H1 (cell line): Measurements from ENCODE around the gene LRPAP1. TPM values are rescaled to one million over a fixed set of nuclear protein-coding genes. Genes with fewer than 3 reads are reported as not detected.
"Not testable (repeated sequence)": the region's sequence is repeated elsewhere in the genome, so short reads cannot be mapped to it uniquely, and the experiment has no call there.

ENCODE experiments used
- CTCF ChIA-PET: fragments of 300-600 bp; sonication (Branson Sonifier 250); formaldehyde crosslinking; loops from one replicate; lab custom pipeline; 2021; ENCODE audit not compliant: partially characterized antibody; lab: Charles Lee
- POLR2A ChIA-PET: fragments of 300-600 bp; sonication (Branson Sonifier 250); formaldehyde crosslinking; loops from one replicate; lab custom pipeline; 2021; ENCODE audit warnings: inconsistent platforms; ENCODE audit not compliant: partially characterized antibody; lab: Charles Lee
- DNase-seq, 2 experiments: peaks; one replicate each; pipeline versions ENCODE4 v3.0.0 to v3.0.0-alpha.2; 2010 to 2022; ENCODE audit warnings: low spot score in 2 of 2, low read depth in 1 of 2, mixed read lengths in 1 of 2
- FAIRE-seq: peaks from 2 replicates; lab custom pipeline; 2011; peaks lifted over from hg19 to GRCh38; lab: Jason Lieb, UNC
- H2AFZ ChIP-seq: 2 replicates; pipeline ENCODE4 v1.8.1; 2012; ENCODE audit warnings: low read length, inconsistent platforms
- H2AK5ac ChIP-seq: 2 replicates; pipeline ENCODE4 v1.6.1; 2013; ENCODE audit warnings: low read depth, low read length
- H2BK120ac ChIP-seq: replicated peaks from 2 replicates; pipeline ENCODE3; 2013; ENCODE audit warnings: low read depth, low read length, inconsistent platforms
- H2BK12ac ChIP-seq: 2 replicates; pipeline ENCODE4 v1.6.1; 2013; ENCODE audit warnings: low read depth, low read length
- H2BK15ac ChIP-seq: 2 replicates; pipeline ENCODE4 v1.6.1; 2013; ENCODE audit warnings: low read length
- H2BK20ac ChIP-seq: 2 replicates; pipeline ENCODE4 v1.6.1; 2013; ENCODE audit warnings: low read length
- H2BK5ac ChIP-seq: 2 replicates; pipeline ENCODE4 v1.6.1; 2013; ENCODE audit warnings: low read depth, low read length
- H3K14ac ChIP-seq: 2 replicates; pipeline ENCODE4 v1.6.1; 2013; ENCODE audit warnings: inconsistent platforms; ENCODE audit not compliant: insufficient read length
- H3K18ac ChIP-seq: 2 replicates; pipeline ENCODE4 v1.6.1; 2013; ENCODE audit warnings: low read length; ENCODE audit errors: extremely low read depth
- H3K23ac ChIP-seq: 2 replicates; pipeline ENCODE4 v1.6.1; 2013; ENCODE audit warnings: inconsistent platforms; ENCODE audit not compliant: insufficient read length
- H3K23me2 ChIP-seq: 2 replicates; pipeline ENCODE4 v1.6.1; 2013; ENCODE audit warnings: low read depth, low read length
- H3K27ac ChIP-seq: 2 replicates; pipeline ENCODE4 v1.6.1; 2011; ENCODE audit warnings: low read depth, low read length, inconsistent platforms
- H3K27me3 ChIP-seq, 4 experiments: replicated peaks in 1 of 4; 1 replicate in 1 of 4; 2 replicates in 3 of 4; pipeline versions ENCODE4 v1.6.1 to v1.8.1; 2011 to 2013; ENCODE audit warnings: low read length in 3 of 4, mild to moderate bottlenecking in 3 of 4, inconsistent platforms in 2 of 4, mixed read lengths in 2 of 4, moderate library complexity in 1 of 4; ENCODE audit not compliant: control insufficient read depth in 3 of 4, insufficient read depth in 3 of 4; ENCODE audit errors: extremely low read depth in 1 of 4
- H3K36me3 ChIP-seq, 4 experiments: 2 replicates each; pipeline versions ENCODE4 v1.6.1 to v1.8.1; 2011 to 2013; ENCODE audit warnings: mild to moderate bottlenecking in 4 of 4, low read length in 3 of 4, moderate library complexity in 2 of 4, control low read depth in 1 of 4, inconsistent platforms in 1 of 4; ENCODE audit not compliant: insufficient read depth in 4 of 4, control insufficient read depth in 2 of 4
- H3K4ac ChIP-seq: replicated peaks from 2 replicates; pipeline ENCODE3; 2013; ENCODE audit warnings: low read length, low read depth, mixed read lengths, inconsistent platforms; ENCODE audit not compliant: insufficient read length
- H3K4me1 ChIP-seq, 4 experiments: replicated peaks in 1 of 4; 1 replicate in 1 of 4; 2 replicates in 3 of 4; pipeline versions ENCODE4 v1.6.1 to v1.8.1; 2011 to 2013; ENCODE audit warnings: low read length in 3 of 4, inconsistent platforms in 2 of 4, mixed read lengths in 1 of 4; ENCODE audit not compliant: insufficient read depth in 4 of 4, control insufficient read depth in 3 of 4
- H3K4me2 ChIP-seq, 2 experiments: 2 replicates each; pipeline versions ENCODE4 v1.6.1 to v1.8.1; 2011 to 2013; ENCODE audit warnings: low read depth in 2 of 2, low read length in 2 of 2, control low read depth in 1 of 2, inconsistent platforms in 1 of 2, mild to moderate bottlenecking in 1 of 2; ENCODE audit not compliant: insufficient read depth in 1 of 2
- H3K4me3 ChIP-seq, 4 experiments: fragments of 200-600, 300-600 bp in 1 of 4; sonication (generic), shearing (Covaris generic), sonication (Bioruptor Twin) in 1 of 4; 2 replicates each; pipeline versions ENCODE4 v1.5.1 to v1.8.1; 2011 to 2016; ENCODE audit warnings: low read length in 4 of 4, low read depth in 3 of 4, control low read depth in 2 of 4, inconsistent platforms in 2 of 4, mild to moderate bottlenecking in 2 of 4, mixed read lengths in 1 of 4, moderate library complexity in 1 of 4; ENCODE audit not compliant: insufficient read depth in 2 of 4; ENCODE audit errors: extremely low read depth in 1 of 4
- H3K56ac ChIP-seq: replicated peaks from 2 replicates; pipeline ENCODE3; 2013; ENCODE audit warnings: low read depth, mild to moderate bottlenecking, mixed read lengths, low read length, inconsistent platforms; ENCODE audit not compliant: insufficient read length
- H3K79me1 ChIP-seq: 2 replicates; pipeline ENCODE4 v1.6.1; 2013; ENCODE audit warnings: low read depth, low read length, control low read depth
- H3K79me2 ChIP-seq, 2 experiments: 2 replicates each; pipeline versions ENCODE4 v1.6.1 to v1.8.1; 2012 to 2013; ENCODE audit warnings: low read length in 2 of 2, mild to moderate bottlenecking in 2 of 2, inconsistent platforms in 1 of 2; ENCODE audit not compliant: insufficient read depth in 2 of 2, control insufficient read depth in 1 of 2
- H3K9ac ChIP-seq, 4 experiments: replicated peaks in 1 of 4; 1 replicate in 1 of 4; 2 replicates in 3 of 4; pipeline versions ENCODE4 v1.6.1 to v1.8.1; 2011 to 2013; ENCODE audit warnings: low read depth in 3 of 4, low read length in 3 of 4, control low read depth in 2 of 4, mild to moderate bottlenecking in 2 of 4, moderate library complexity in 2 of 4, inconsistent platforms in 1 of 4; ENCODE audit errors: extremely low read depth in 1 of 4
- H3K9me3 ChIP-seq, 2 experiments: 2 replicates each; pipeline versions ENCODE4 v1.6.1 to v1.8.1; 2012 to 2013; ENCODE audit warnings: mild to moderate bottlenecking in 2 of 2, moderate library complexity in 2 of 2, control low read depth in 1 of 2, inconsistent platforms in 1 of 2, low read depth in 1 of 2, low read length in 1 of 2, mixed read lengths in 1 of 2; ENCODE audit not compliant: insufficient read depth in 2 of 2
- H4K20me1 ChIP-seq, 2 experiments: replicated peaks in 1 of 2; 2 replicates each; pipeline versions ENCODE3 to v1.8.1; 2011 to 2013; ENCODE audit warnings: inconsistent platforms in 2 of 2, low read length in 2 of 2, mild to moderate bottlenecking in 1 of 2; ENCODE audit not compliant: insufficient read depth in 2 of 2, control insufficient read depth in 1 of 2
- H4K5ac ChIP-seq: 2 replicates; pipeline ENCODE4 v1.6.1; 2013; ENCODE audit warnings: low read length, low read depth, mixed read lengths, inconsistent platforms; ENCODE audit not compliant: insufficient read length
- H4K8ac ChIP-seq: 2 replicates; pipeline ENCODE4 v1.8.0; 2013; ENCODE audit warnings: mild to moderate bottlenecking, moderate library complexity, low read length, inconsistent platforms; ENCODE audit not compliant: insufficient read depth; ENCODE audit errors: extremely low read depth
- H4K91ac ChIP-seq: replicated peaks from 2 replicates; pipeline ENCODE3; 2013; ENCODE audit warnings: low read length, mixed read lengths, inconsistent platforms; ENCODE audit not compliant: insufficient read length
- WGBS, 2 experiments: shearing (Covaris generic) in 1 of 2; methylation state at CpG; one replicate each; pipeline versions ENCODE4 v1.1.6 to v1.1.7; 2013 to 2015; ENCODE audit warnings: low lambda C conversion rate in 2 of 2, mixed read lengths in 2 of 2, inconsistent platforms in 1 of 2, low coverage in 1 of 2, missing lambda C conversion rate in 1 of 2; ENCODE audit not compliant: insufficient replicate concordance in 2 of 2, insufficient coverage in 1 of 2, insufficient read length in 1 of 2; ENCODE audit errors: extremely low coverage in 1 of 2, missing lambda C conversion rate in 1 of 2; 5-methylcytosine and 5-hydroxymethylcytosine counted together
- polyA plus RNA-seq, 7 experiments: library from polyadenylated mRNA; depleted of rRNA in 3 of 7; stranded (reverse) in 5 of 7; unstranded in 2 of 7; fragments of >200 nt in 5 of 7; fragments of 200-250 nt in 2 of 7; gene quantifications; 1 replicate in 5 of 7; 2 replicates in 1 of 7; 4 replicates in 1 of 7; pipeline versions ENCODE4 v1.2.1 to v1.2.3, GENCODE V29; 2011 to 2013; ENCODE audit warnings: missing spikeins in 2 of 7, mixed read lengths in 2 of 7
- total RNA-seq: library from RNA; stranded (reverse); fragmentation: NEBNext Ultra II Directional; extraction: Animal tissue kit (Norgen Biotek cat#: 25700); gene quantifications from 2 replicates; pipeline ENCODE4 v1.2.1, GENCODE V29; 2021

Gene LRPAP1
- total and polyA plus RNA-seq, 2 of the 8 experiments (the other 6 are each of a cell fraction or from before 2014, with no cell fraction given) = 31.1 to 101 TPM

GRCh38 chr4:3581334-3582090 is 49.3 kb upstream of the LRPAP1 start:
- H2BK5ac ChIP-seq, H2BK15ac ChIP-seq, H3K79me1 ChIP-seq, H2AK5ac ChIP-seq, H4K8ac ChIP-seq, H4K91ac ChIP-seq, DNase-seq, H3K14ac ChIP-seq, H3K23ac ChIP-seq, H3K4ac ChIP-seq, H3K36me3 ChIP-seq, H3K56ac ChIP-seq, POLR2A ChIA-PET, H2BK20ac ChIP-seq, H2AFZ ChIP-seq, H3K4me2 ChIP-seq, H3K18ac ChIP-seq, H3K9ac ChIP-seq, H2BK12ac ChIP-seq, H3K4me1 ChIP-seq, H3K27ac ChIP-seq, H4K20me1 ChIP-seq, FAIRE-seq, H2BK120ac ChIP-seq, H4K5ac ChIP-seq, H3K4me3 ChIP-seq, H3K79me2 ChIP-seq, H3K27me3 ChIP-seq, H3K23me2 ChIP-seq, H3K9me3 ChIP-seq: not testable (repeated sequence)
- CTCF ChIA-PET = interaction anchor here (0.7 to 0.8 kb wide), 2 partner anchors 9 to 204 kb away, joined by 3 read pairs; no protein-coding TSS in a partner anchor
- 93% methylated on average over 7 of the region's 15 CpGs; no CpG with 5 or more reads in 1 of the 2 experiments for WGBS, 2 experiments

GRCh38 chr4:3580859-3581258 is 48.6 kb upstream of the LRPAP1 start:
- not testable (repeated sequence) for FAIRE-seq, H3K14ac ChIP-seq

More at GRCh38 chr4:3580859-3581258, 48.6 kb upstream of the LRPAP1 start:
- H4K91ac ChIP-seq, H2BK20ac ChIP-seq, H2AK5ac ChIP-seq, H3K23me2 ChIP-seq, H3K4me2 ChIP-seq, H3K18ac ChIP-seq, H3K23ac ChIP-seq, H3K79me2 ChIP-seq, H3K56ac ChIP-seq, H2BK5ac ChIP-seq, H4K20me1 ChIP-seq, H3K4me1 ChIP-seq, H3K27ac ChIP-seq, DNase-seq, H3K9ac ChIP-seq, H3K4me3 ChIP-seq, H3K79me1 ChIP-seq, H4K8ac ChIP-seq, H3K36me3 ChIP-seq, H3K4ac ChIP-seq, H2AFZ ChIP-seq, H2BK15ac ChIP-seq, H4K5ac ChIP-seq, H2BK12ac ChIP-seq, H2BK120ac ChIP-seq, H3K27me3 ChIP-seq, POLR2A ChIA-PET, H3K9me3 ChIP-seq: not testable (repeated sequence)
- WGBS, 2 experiments = 94% methylated on average over 9 of the region's 9 CpGs; no CpG with 5 or more reads in 1 of the 2 experiments
- CTCF ChIA-PET = interaction anchor here (0.7 to 0.8 kb wide), 2 partner anchors 8 to 184 kb away, joined by 3 read pairs; no protein-coding TSS in a partner anchor
